Loucy (cell line): ENCODE results near the gene IDH1.

Experiments used
- H2AFZ ChIP-seq: fragments of 200-600 bp; sonication (generic); 2 replicates; pipeline ENCODE4 v1.6.0; 2016; ENCODE audit warnings: antibody characterized with exemption, mild to moderate bottlenecking, low read length, moderate library complexity
- H3F3A ChIP-seq: fragments of 200-600 bp; 2 replicates; pipeline ENCODE4 v1.6.0; 2016; ENCODE audit warnings: antibody characterized with exemption, low read depth, mild to moderate bottlenecking
- H3K27me3 ChIP-seq: fragments of 200-600 bp; sonication (generic); 2 replicates; pipeline ENCODE4 v1.6.1; 2014; ENCODE audit warnings: low read length, mild to moderate bottlenecking; ENCODE audit not compliant: insufficient read depth, poor library complexity, severe bottlenecking
- H3K36me3 ChIP-seq: fragments of 200-600 bp; sonication (generic); 2 replicates; pipeline ENCODE4 v1.6.1; 2016; ENCODE audit warnings: low read length; ENCODE audit not compliant: insufficient read depth
- H3K4me1 ChIP-seq: fragments of 200-600 bp; sonication (generic); 2 replicates; pipeline ENCODE4 v1.5.1; 2014; ENCODE audit warnings: low read length, mild to moderate bottlenecking; ENCODE audit not compliant: insufficient read depth, poor library complexity, severe bottlenecking
- H3K4me2 ChIP-seq: fragments of 200-600 bp; sonication (generic); 2 replicates; pipeline ENCODE4 v1.6.0; 2014; ENCODE audit warnings: antibody characterized with exemption, low read length, low read depth, mild to moderate bottlenecking; ENCODE audit not compliant: poor library complexity, severe bottlenecking
- H3K4me3 ChIP-seq: fragments of 200-600 bp; sonication (generic); 2 replicates; pipeline ENCODE4 v1.5.1; 2014; ENCODE audit warnings: low read length, mild to moderate bottlenecking, mixed read lengths; ENCODE audit not compliant: poor library complexity, severe bottlenecking
- H3K79me2 ChIP-seq: fragments of 200-600 bp; sonication (generic); 2 replicates; pipeline ENCODE4 v1.6.1; 2014; ENCODE audit warnings: low read length; ENCODE audit not compliant: insufficient read depth
- H3K9ac ChIP-seq: fragments of 200-600 bp; sonication (generic); 2 replicates; pipeline ENCODE4 v1.6.0; 2014; ENCODE audit warnings: mild to moderate bottlenecking, low read depth, low read length, moderate library complexity; ENCODE audit not compliant: poor library complexity, severe bottlenecking
- H3K9me2 ChIP-seq: fragments of 200-600 bp; sonication (generic); replicated peaks from 2 replicates; pipeline ENCODE4 v1.6.1; 2016; ENCODE audit warnings: low read depth, low read length, mixed read lengths
- H3K9me3 ChIP-seq: fragments of 200-600 bp; sonication (generic); 2 replicates; pipeline ENCODE4 v1.6.1; 2014; ENCODE audit warnings: mild to moderate bottlenecking, antibody characterized with exemption, low read length, low read depth; ENCODE audit not compliant: insufficient read depth
- H4K20me1 ChIP-seq: fragments of 200-600 bp; sonication (generic); 2 replicates; pipeline ENCODE4 v1.6.0; 2014; ENCODE audit warnings: antibody characterized with exemption, low read length, mild to moderate bottlenecking; ENCODE audit not compliant: insufficient read depth, poor library complexity, severe bottlenecking
- CTCF ChIP-seq: fragments of 200-600 bp; sonication (generic); conservative IDR thresholded peaks from 2 replicates; pipeline ENCODE4 v1.5.1; 2014; ENCODE audit warnings: mild to moderate bottlenecking, antibody characterized with exemption, low read length
- EZH2phosphoT487 ChIP-seq: fragments of 200-600 bp; IDR thresholded peaks from 2 replicates; pipeline ENCODE4 v1.6.1; 2018; ENCODE audit warnings: antibody characterized with exemption, mild to moderate bottlenecking, moderate library complexity, borderline replicate concordance

The IDH1 gene

GRCh38 chr2:208186465-208186864 lies 68.4 kb downstream of the IDH1 start:
- Histone ChIP-seq H3K36me3 (no peaks in the 10 kb centered on the region), H3K4me2 (no peak overlapping the region), H3K9me2 (no peaks in the 10 kb centered on the region), H2AFZ (no peak overlapping the region), H3K9ac (no peak overlapping the region), H4K20me1 (no peaks in the 10 kb centered on the region), H3K4me1 (no peaks in the 10 kb centered on the region), H3K9me3 (no peaks in the 10 kb centered on the region), H3K27me3 (no peaks in the 10 kb centered on the region), H3K4me3 (no peak overlapping the region), H3K79me2 (no peaks in the 10 kb centered on the region), H3F3A (no peaks in the 10 kb centered on the region)
- TF ChIP-seq CTCF: no peak
- no peak for TF ChIP-seq EZH2phosphoT487
